H1 (cell line): ENCODE data around the gene MYG1. TPM values are rescaled to one million over a fixed set of nuclear protein-coding genes. Genes with fewer than 3 reads are reported as not detected.

Experiments used
- CTCF ChIA-PET: fragments of 300-600 bp; sonication (Branson Sonifier 250); formaldehyde crosslinking; loops from one replicate; lab custom pipeline; 2021; ENCODE audit not compliant: partially characterized antibody; lab: Charles Lee
- POLR2A ChIA-PET: fragments of 300-600 bp; sonication (Branson Sonifier 250); formaldehyde crosslinking; loops from one replicate; lab custom pipeline; 2021; ENCODE audit warnings: inconsistent platforms; ENCODE audit not compliant: partially characterized antibody; lab: Charles Lee
- DNase-seq, 2 experiments: peaks; one replicate each; pipeline versions ENCODE4 v3.0.0 to v3.0.0-alpha.2; 2010 to 2022; ENCODE audit warnings: low spot score in 2 of 2, low read depth in 1 of 2, mixed read lengths in 1 of 2
- FAIRE-seq: peaks from 2 replicates; lab custom pipeline; 2011; peaks lifted over from hg19 to GRCh38; lab: Jason Lieb, UNC
- H2AFZ ChIP-seq: 2 replicates; pipeline ENCODE4 v1.8.1; 2012; ENCODE audit warnings: low read length, inconsistent platforms
- H2AK5ac ChIP-seq: 2 replicates; pipeline ENCODE4 v1.6.1; 2013; ENCODE audit warnings: low read depth, low read length
- H2BK120ac ChIP-seq: replicated peaks from 2 replicates; pipeline ENCODE3; 2013; ENCODE audit warnings: low read depth, low read length, inconsistent platforms
- H2BK12ac ChIP-seq: 2 replicates; pipeline ENCODE4 v1.6.1; 2013; ENCODE audit warnings: low read depth, low read length
- H2BK15ac ChIP-seq: 2 replicates; pipeline ENCODE4 v1.6.1; 2013; ENCODE audit warnings: low read length
- H2BK20ac ChIP-seq: 2 replicates; pipeline ENCODE4 v1.6.1; 2013; ENCODE audit warnings: low read length
- H2BK5ac ChIP-seq: 2 replicates; pipeline ENCODE4 v1.6.1; 2013; ENCODE audit warnings: low read depth, low read length
- H3K14ac ChIP-seq: 2 replicates; pipeline ENCODE4 v1.6.1; 2013; ENCODE audit warnings: inconsistent platforms; ENCODE audit not compliant: insufficient read length
- H3K18ac ChIP-seq: 2 replicates; pipeline ENCODE4 v1.6.1; 2013; ENCODE audit warnings: low read length; ENCODE audit errors: extremely low read depth
- H3K23ac ChIP-seq: 2 replicates; pipeline ENCODE4 v1.6.1; 2013; ENCODE audit warnings: inconsistent platforms; ENCODE audit not compliant: insufficient read length
- H3K23me2 ChIP-seq: 2 replicates; pipeline ENCODE4 v1.6.1; 2013; ENCODE audit warnings: low read depth, low read length
- H3K27ac ChIP-seq: 2 replicates; pipeline ENCODE4 v1.6.1; 2011; ENCODE audit warnings: low read depth, low read length, inconsistent platforms
- H3K27me3 ChIP-seq, 4 experiments: replicated peaks in 1 of 4; 1 replicate in 1 of 4; 2 replicates in 3 of 4; pipeline versions ENCODE4 v1.6.1 to v1.8.1; 2011 to 2013; ENCODE audit warnings: low read length in 3 of 4, mild to moderate bottlenecking in 3 of 4, inconsistent platforms in 2 of 4, mixed read lengths in 2 of 4, moderate library complexity in 1 of 4; ENCODE audit not compliant: control insufficient read depth in 3 of 4, insufficient read depth in 3 of 4; ENCODE audit errors: extremely low read depth in 1 of 4
- H3K36me3 ChIP-seq, 4 experiments: 2 replicates each; pipeline versions ENCODE4 v1.6.1 to v1.8.1; 2011 to 2013; ENCODE audit warnings: mild to moderate bottlenecking in 4 of 4, low read length in 3 of 4, moderate library complexity in 2 of 4, control low read depth in 1 of 4, inconsistent platforms in 1 of 4; ENCODE audit not compliant: insufficient read depth in 4 of 4, control insufficient read depth in 2 of 4
- H3K4ac ChIP-seq: replicated peaks from 2 replicates; pipeline ENCODE3; 2013; ENCODE audit warnings: low read length, low read depth, mixed read lengths, inconsistent platforms; ENCODE audit not compliant: insufficient read length
- H3K4me1 ChIP-seq, 4 experiments: replicated peaks in 1 of 4; 1 replicate in 1 of 4; 2 replicates in 3 of 4; pipeline versions ENCODE4 v1.6.1 to v1.8.1; 2011 to 2013; ENCODE audit warnings: low read length in 3 of 4, inconsistent platforms in 2 of 4, mixed read lengths in 1 of 4; ENCODE audit not compliant: insufficient read depth in 4 of 4, control insufficient read depth in 3 of 4
- H3K4me2 ChIP-seq, 2 experiments: 2 replicates each; pipeline versions ENCODE4 v1.6.1 to v1.8.1; 2011 to 2013; ENCODE audit warnings: low read depth in 2 of 2, low read length in 2 of 2, control low read depth in 1 of 2, inconsistent platforms in 1 of 2, mild to moderate bottlenecking in 1 of 2; ENCODE audit not compliant: insufficient read depth in 1 of 2
- H3K4me3 ChIP-seq, 4 experiments: fragments of 200-600, 300-600 bp in 1 of 4; sonication (generic), shearing (Covaris generic), sonication (Bioruptor Twin) in 1 of 4; 2 replicates each; pipeline versions ENCODE4 v1.5.1 to v1.8.1; 2011 to 2016; ENCODE audit warnings: low read length in 4 of 4, low read depth in 3 of 4, control low read depth in 2 of 4, inconsistent platforms in 2 of 4, mild to moderate bottlenecking in 2 of 4, mixed read lengths in 1 of 4, moderate library complexity in 1 of 4; ENCODE audit not compliant: insufficient read depth in 2 of 4; ENCODE audit errors: extremely low read depth in 1 of 4
- H3K56ac ChIP-seq: replicated peaks from 2 replicates; pipeline ENCODE3; 2013; ENCODE audit warnings: low read depth, mild to moderate bottlenecking, mixed read lengths, low read length, inconsistent platforms; ENCODE audit not compliant: insufficient read length
- H3K79me1 ChIP-seq: 2 replicates; pipeline ENCODE4 v1.6.1; 2013; ENCODE audit warnings: low read depth, low read length, control low read depth
- H3K79me2 ChIP-seq, 2 experiments: 2 replicates each; pipeline versions ENCODE4 v1.6.1 to v1.8.1; 2012 to 2013; ENCODE audit warnings: low read length in 2 of 2, mild to moderate bottlenecking in 2 of 2, inconsistent platforms in 1 of 2; ENCODE audit not compliant: insufficient read depth in 2 of 2, control insufficient read depth in 1 of 2
- H3K9ac ChIP-seq, 4 experiments: replicated peaks in 1 of 4; 1 replicate in 1 of 4; 2 replicates in 3 of 4; pipeline versions ENCODE4 v1.6.1 to v1.8.1; 2011 to 2013; ENCODE audit warnings: low read depth in 3 of 4, low read length in 3 of 4, control low read depth in 2 of 4, mild to moderate bottlenecking in 2 of 4, moderate library complexity in 2 of 4, inconsistent platforms in 1 of 4; ENCODE audit errors: extremely low read depth in 1 of 4
- H3K9me3 ChIP-seq, 2 experiments: 2 replicates each; pipeline versions ENCODE4 v1.6.1 to v1.8.1; 2012 to 2013; ENCODE audit warnings: mild to moderate bottlenecking in 2 of 2, moderate library complexity in 2 of 2, control low read depth in 1 of 2, inconsistent platforms in 1 of 2, low read depth in 1 of 2, low read length in 1 of 2, mixed read lengths in 1 of 2; ENCODE audit not compliant: insufficient read depth in 2 of 2
- H4K20me1 ChIP-seq, 2 experiments: replicated peaks in 1 of 2; 2 replicates each; pipeline versions ENCODE3 to v1.8.1; 2011 to 2013; ENCODE audit warnings: inconsistent platforms in 2 of 2, low read length in 2 of 2, mild to moderate bottlenecking in 1 of 2; ENCODE audit not compliant: insufficient read depth in 2 of 2, control insufficient read depth in 1 of 2
- H4K5ac ChIP-seq: 2 replicates; pipeline ENCODE4 v1.6.1; 2013; ENCODE audit warnings: low read length, low read depth, mixed read lengths, inconsistent platforms; ENCODE audit not compliant: insufficient read length
- H4K8ac ChIP-seq: 2 replicates; pipeline ENCODE4 v1.8.0; 2013; ENCODE audit warnings: mild to moderate bottlenecking, moderate library complexity, low read length, inconsistent platforms; ENCODE audit not compliant: insufficient read depth; ENCODE audit errors: extremely low read depth
- H4K91ac ChIP-seq: replicated peaks from 2 replicates; pipeline ENCODE3; 2013; ENCODE audit warnings: low read length, mixed read lengths, inconsistent platforms; ENCODE audit not compliant: insufficient read length
- BCL11A ChIP-seq, 2 experiments: IDR thresholded peaks; one replicate each; pipeline ENCODE4 v1.6.1; 2011; ENCODE audit warnings: low read depth in 2 of 2, low read length in 2 of 2, mild to moderate bottlenecking in 2 of 2
- CTBP2 ChIP-seq: IDR thresholded peaks from 2 replicates; pipeline ENCODE4 v1.7.0; 2011; ENCODE audit warnings: borderline replicate concordance, mild to moderate bottlenecking, moderate library complexity, mixed read lengths, low read length; ENCODE audit not compliant: insufficient read depth, insufficient read length
- FOSL1 ChIP-seq: IDR thresholded peaks from 2 replicates; pipeline ENCODE4 v1.6.1; 2011; ENCODE audit warnings: mild to moderate bottlenecking, low read depth, low read length, moderate library complexity; ENCODE audit not compliant: insufficient read depth
- RAD21 ChIP-seq, 2 experiments: IDR thresholded peaks in 1 of 2; conservative IDR thresholded peaks in 1 of 2; 2 replicates each; pipeline ENCODE4 v1.6.1; 2011; ENCODE audit warnings: low read depth in 2 of 2, low read length in 2 of 2, improper control_type of control experiment in 1 of 2, inconsistent platforms in 1 of 2, mild to moderate bottlenecking in 1 of 2, moderate library complexity in 1 of 2
- RXRA ChIP-seq: IDR thresholded peaks from 2 replicates; pipeline ENCODE4 v1.6.1; 2011; ENCODE audit warnings: low read depth, mild to moderate bottlenecking, low read length, moderate library complexity; ENCODE audit not compliant: insufficient read depth
- SAP30 ChIP-seq: fragments of 300-600 bp; sonication (generic); IDR thresholded peaks from 2 replicates; pipeline ENCODE4 v1.7.1; 2012; ENCODE audit warnings: low read length, moderate library complexity, mild to moderate bottlenecking, inconsistent platforms; ENCODE audit not compliant: insufficient read depth, insufficient replicate concordance
- SIX5 ChIP-seq: IDR thresholded peaks from 2 replicates; pipeline ENCODE4 v1.6.1; 2011; ENCODE audit warnings: mild to moderate bottlenecking, low read depth, low read length
- TBP ChIP-seq: IDR thresholded peaks from 2 replicates; pipeline ENCODE4 v1.6.1; 2011; ENCODE audit warnings: low read depth, low read length, improper control_type of control experiment
- ZNF274 ChIP-seq: IDR thresholded peaks from 2 replicates; pipeline ENCODE4 v1.7.0; 2012; ENCODE audit warnings: low read length, borderline replicate concordance; ENCODE audit errors: extremely low read depth
- WGBS, 2 experiments: shearing (Covaris generic) in 1 of 2; methylation state at CpG; one replicate each; pipeline versions ENCODE4 v1.1.6 to v1.1.7; 2013 to 2015; ENCODE audit warnings: low lambda C conversion rate in 2 of 2, mixed read lengths in 2 of 2, inconsistent platforms in 1 of 2, low coverage in 1 of 2, missing lambda C conversion rate in 1 of 2; ENCODE audit not compliant: insufficient replicate concordance in 2 of 2, insufficient coverage in 1 of 2, insufficient read length in 1 of 2; ENCODE audit errors: extremely low coverage in 1 of 2, missing lambda C conversion rate in 1 of 2; 5-methylcytosine and 5-hydroxymethylcytosine counted together
- polyA plus RNA-seq, 7 experiments: library from polyadenylated mRNA; depleted of rRNA in 3 of 7; stranded (reverse) in 5 of 7; unstranded in 2 of 7; fragments of >200 nt in 5 of 7; fragments of 200-250 nt in 2 of 7; gene quantifications; 1 replicate in 5 of 7; 2 replicates in 1 of 7; 4 replicates in 1 of 7; pipeline versions ENCODE4 v1.2.1 to v1.2.3, GENCODE V29; 2011 to 2013; ENCODE audit warnings: missing spikeins in 2 of 7, mixed read lengths in 2 of 7
- total RNA-seq: library from RNA; stranded (reverse); fragmentation: NEBNext Ultra II Directional; extraction: Animal tissue kit (Norgen Biotek cat#: 25700); gene quantifications from 2 replicates; pipeline ENCODE4 v1.2.1, GENCODE V29; 2021

Gene MYG1
- total and polyA plus RNA-seq, 2 of the 8 experiments (the other 6 are each of a cell fraction or from before 2014, with no cell fraction given) = 83.3 to 104 TPM

- CTCF ChIA-PET = interaction anchor here (0.6 to 28.3 kb wide), 13 partner anchors 8 to 1253 kb away, joined by 3 to 573 read pairs (median 5); partner anchors contain the start of genes ESPL1 and ITGB7
- WGBS, 2 experiments = 96% methylated on average over 9 of the region's 9 CpGs; no CpG with 5 or more reads in 1 of the 2 experiments
- no peaks in the 10 kb centered on the region for H3K79me2 ChIP-seq
Observed at GRCh38 chr12:53277981-53278380, 21.5 kb upstream of the MYG1 start.

More at GRCh38 chr12:53277981-53278380, 21.5 kb upstream of the MYG1 start:
- H3K23me2 ChIP-seq = no peaks in the 10 kb centered on the region
- no peak overlapping the region for H2BK5ac ChIP-seq
- H2BK120ac ChIP-seq = no peak overlapping the region
- H2BK15ac ChIP-seq = no peak overlapping the region
- no peak overlapping the region for H2AK5ac ChIP-seq
- no peak for FAIRE-seq
- H3K9ac ChIP-seq = no peak overlapping the region
- H3K36me3 ChIP-seq = peaks cover 22 to 64% (median 53%) of the 10 kb centered on the region in 4 experiments
- H4K91ac ChIP-seq = no peak overlapping the region
- no peak overlapping the region for H3K27ac ChIP-seq
- H3K9me3 ChIP-seq = no peaks in the 10 kb centered on the region
- no peaks in the 10 kb centered on the region for H3K79me1 ChIP-seq
- no peaks in the 10 kb centered on the region for H3K27me3 ChIP-seq
- H3K23ac ChIP-seq = no peak overlapping the region
- no peak for TF ChIP-seq RXRA
- TF ChIP-seq SAP30 = no peak
- TF ChIP-seq ZNF274 = no peak
- TF ChIP-seq TBP = no peak
- TF ChIP-seq CTBP2 = no peak
- no peak for TF ChIP-seq RAD21 (IDR thresholded peaks at IDR 0.05 in 1 of 2, conservative IDR thresholded peaks at IDR 0.05 in 1 of 2; ENCODE audit: low read depth in 2 of 2, low read length in 2 of 2)
- TF ChIP-seq BCL11A (IDR thresholded peaks at IDR 0.05; ENCODE audit: low read depth in 2 of 2, low read length in 2 of 2) = no peak
- TF ChIP-seq FOSL1 = no peak
- TF ChIP-seq SIX5 = no peak
- H3K56ac ChIP-seq = no peak overlapping the region
- H2BK12ac ChIP-seq = no peak overlapping the region
- H3K14ac ChIP-seq = no peak overlapping the region
- no peak overlapping the region for H4K8ac ChIP-seq
- H4K5ac ChIP-seq = no peak overlapping the region
- no peak for DNase-seq
- H3K4me3 ChIP-seq = no peak overlapping the region
- no peaks in the 10 kb centered on the region for H3K4me1 ChIP-seq
- H4K20me1 ChIP-seq = peaks cover 0 to 9% of the 10 kb centered on the region in 2 experiments
- no peak overlapping the region for H3K4ac ChIP-seq
- H2AFZ ChIP-seq = no peak overlapping the region
- H2BK20ac ChIP-seq = no peak overlapping the region
- no peak overlapping the region for H3K4me2 ChIP-seq
- no peak overlapping the region for H3K18ac ChIP-seq
- POLR2A ChIA-PET = interaction anchor here (0.7 to 9.3 kb wide), 6 partner anchors 9 to 97 kb away, joined by 3 to 76 read pairs (median 8); partner anchors contain the start of genes ESPL1 and PFDN5
